SK-N-MC (cell line): ENCODE data around the gene ATF3.

Experiments used
- EZH2 ChIP-seq: fragments of 200-600 bp; sonication (generic); IDR thresholded peaks from one replicate; pipeline ENCODE4 v1.6.1; 2017; ENCODE audit warnings: antibody characterized with exemption
- POLR2AphosphoS5 ChIP-seq: IDR thresholded peaks from 2 replicates; pipeline ENCODE4 v1.6.1; 2012; ENCODE audit warnings: mild to moderate bottlenecking, low read depth, low read length, borderline replicate concordance

GRCh38 chr1:212600980-212601379, 7.6 kb upstream of the ATF3 start:
- TF ChIP-seq POLR2AphosphoS5: no peak; the same call in 1 of the 2 replicates
- TF ChIP-seq EZH2: no peak
